Glutamatergic neuron (in vitro differentiated cells): ENCODE data around the gene LIN52. TPM values are rescaled to one million over a fixed set of nuclear protein-coding genes. Genes with fewer than 3 reads are reported as not detected.

ENCODE experiments used
- DNase-seq: peaks from one replicate; pipeline ENCODE4 v3.0.0; 2022
- H3K27ac Mint-ChIP-seq: one replicate; pipeline ENCODE4 v1.8.0; 2020; ENCODE audit warnings: mild to moderate bottlenecking, mixed read lengths, inconsistent platforms; ENCODE audit not compliant: unreplicated experiment
- H3K27me3 Mint-ChIP-seq: one replicate; pipeline ENCODE4 v1.8.0; 2020; ENCODE audit warnings: mild to moderate bottlenecking, moderate library complexity, mixed read lengths, inconsistent platforms; ENCODE audit not compliant: unreplicated experiment
- H3K36me3 Mint-ChIP-seq: one replicate; pipeline ENCODE4 v1.8.0; 2020; ENCODE audit warnings: mild to moderate bottlenecking, mixed read lengths, inconsistent platforms; ENCODE audit not compliant: unreplicated experiment
- H3K4me1 Mint-ChIP-seq: one replicate; pipeline ENCODE4 v1.8.0; 2020; ENCODE audit warnings: mild to moderate bottlenecking, low read depth, mixed read lengths, inconsistent platforms; ENCODE audit not compliant: unreplicated experiment
- H3K4me3 Mint-ChIP-seq: one replicate; pipeline ENCODE4 v1.8.0; 2020; ENCODE audit warnings: mild to moderate bottlenecking, mixed read lengths, inconsistent platforms; ENCODE audit not compliant: unreplicated experiment
- H3K9me3 Mint-ChIP-seq: one replicate; pipeline ENCODE4 v1.8.0; 2020; ENCODE audit warnings: mild to moderate bottlenecking, moderate library complexity, mixed read lengths, inconsistent platforms; ENCODE audit not compliant: unreplicated experiment
- CTCF ChIP-seq: fragments of 200-600 bp; sonication (generic); IDR thresholded peaks from one replicate; pipeline ENCODE4 v1.5.0; 2021; ENCODE audit not compliant: partially characterized antibody, unreplicated experiment
- total RNA-seq: library from RNA; stranded (reverse); fragmentation: NEBNext Ultra II Directional; extraction: Animal tissue kit (Norgen Biotek cat#: 25700); gene quantifications from one replicate; pipeline ENCODE4 v1.2.1, GENCODE V29; 2021; ENCODE audit not compliant: unreplicated experiment

Gene LIN52
- total RNA-seq, 1 donor from 2014 or later = 4.5 TPM

- H3K27ac Mint-ChIP-seq = no peak overlapping the region
- peak; percentile 91 for DNase-seq
- no peak overlapping the region for H3K4me3 Mint-ChIP-seq
- H3K4me1 Mint-ChIP-seq = no peaks in the 10 kb centered on the region
- H3K36me3 Mint-ChIP-seq = no peaks in the 10 kb centered on the region
- peak; percentile 95 for TF ChIP-seq CTCF
- H3K27me3 Mint-ChIP-seq = peaks cover 13% of the 10 kb centered on the region
- no peaks in the 10 kb centered on the region for H3K9me3 Mint-ChIP-seq
These were observed 133.1 kb downstream of the LIN52 start for GRCh38 chr14:74217672-74218448.

GRCh38 chr14:74218462-74218861 is 133.7 kb downstream of the LIN52 start:
- no peak overlapping the region for H3K27ac Mint-ChIP-seq
- H3K4me3 Mint-ChIP-seq = no peak overlapping the region
- no peak for TF ChIP-seq CTCF
- peaks cover 11% of the 10 kb centered on the region for H3K27me3 Mint-ChIP-seq
- no peak for DNase-seq
- no peaks in the 10 kb centered on the region for H3K4me1 Mint-ChIP-seq
- no peaks in the 10 kb centered on the region for H3K9me3 Mint-ChIP-seq
- no peaks in the 10 kb centered on the region for H3K36me3 Mint-ChIP-seq

GRCh38 chr14:74219277-74220205 is 134.8 kb downstream of the LIN52 start:
- no peak for TF ChIP-seq CTCF
- H3K27ac Mint-ChIP-seq = no peak overlapping the region
- H3K9me3 Mint-ChIP-seq = no peaks in the 10 kb centered on the region
- DNase-seq = no peak
- H3K27me3 Mint-ChIP-seq = peaks cover 11% of the 10 kb centered on the region
- H3K36me3 Mint-ChIP-seq = no peaks in the 10 kb centered on the region
- no peaks in the 10 kb centered on the region for H3K4me1 Mint-ChIP-seq
- no peak overlapping the region for H3K4me3 Mint-ChIP-seq

- no peak for DNase-seq
- H3K27me3 Mint-ChIP-seq = peaks cover 11% of the 10 kb centered on the region
- H3K27ac Mint-ChIP-seq = no peak overlapping the region
- H3K9me3 Mint-ChIP-seq = no peaks in the 10 kb centered on the region
- H3K36me3 Mint-ChIP-seq = no peaks in the 10 kb centered on the region
- H3K4me3 Mint-ChIP-seq = no peak overlapping the region
- H3K4me1 Mint-ChIP-seq = no peaks in the 10 kb centered on the region
- no peak for TF ChIP-seq CTCF
These were observed 136.2 kb downstream of the LIN52 start for GRCh38 chr14:74220991-74221390.
